Spleen (tissue), 11 donors: ENCODE results near the gene ERC2. TPM values are rescaled to one million over a fixed set of nuclear protein-coding genes. Genes with fewer than 3 reads are reported as not detected.

ENCODE experiments used
- DNase-seq: peaks from one replicate; pipeline ENCODE4 v3.0.0-alpha.2; 2020
- H3K27ac ChIP-seq, 8 donors: fragments of 200-600 bp; sonication (generic) in 7 of 8; 1 replicate in 4 of 8; 2 replicates in 4 of 8; pipeline versions ENCODE4 v1.5.0 to v1.8.0; 2016 to 2021; ENCODE audit warnings: inconsistent platforms in 4 of 8, mild to moderate bottlenecking in 4 of 8, moderate library complexity in 1 of 8
- H3K27me3 ChIP-seq, 7 donors: fragments of 200-600 bp; sonication (generic) in 6 of 7; replicated peaks in 1 of 7; 1 replicate in 4 of 7; 2 replicates in 3 of 7; pipeline versions ENCODE4 v1.5.0 to v1.8.0; 2016 to 2021; ENCODE audit warnings: inconsistent platforms in 3 of 7, mild to moderate bottlenecking in 1 of 7
- H3K36me3 ChIP-seq, 6 donors: fragments of 200-600 bp; sonication (generic) in 5 of 6; 1 replicate in 4 of 6; 2 replicates in 2 of 6; pipeline versions ENCODE4 v1.5.0 to v1.8.0; 2016 to 2021; ENCODE audit warnings: inconsistent platforms in 2 of 6
- H3K4me1 ChIP-seq, 6 donors: fragments of 200-600 bp; sonication (generic) in 5 of 6; 1 replicate in 3 of 6; 2 replicates in 3 of 6; pipeline versions ENCODE4 v1.5.0 to v1.8.0; 2016 to 2021; ENCODE audit warnings: inconsistent platforms in 3 of 6
- H3K4me3 ChIP-seq, 8 donors: fragments of 200-600 bp; sonication (generic) in 7 of 8; 1 replicate in 4 of 8; 2 replicates in 4 of 8; pipeline versions ENCODE4 v1.5.0 to v1.8.0; 2016 to 2021; ENCODE audit warnings: inconsistent platforms in 4 of 8, mild to moderate bottlenecking in 4 of 8, moderate library complexity in 2 of 8
- H3K9me3 ChIP-seq, 8 donors: fragments of 200-600 bp; sonication (generic) in 7 of 8; 1 replicate in 4 of 8; 2 replicates in 4 of 8; pipeline versions ENCODE4 v1.5.0 to v1.8.0; 2016 to 2021; ENCODE audit warnings: inconsistent platforms in 4 of 8
- CTCF ChIP-seq, 11 experiments: fragments of 200-600 bp in 7 of 11; fragments of 450-650 bp in 4 of 11; sonication (generic) in 4 of 11; IDR thresholded peaks in 8 of 11; conservative IDR thresholded peaks in 3 of 11; 1 replicate in 7 of 11; 2 replicates in 4 of 11; pipeline versions ENCODE4 v1.4.0 to v1.8.0; 2016 to 2021; ENCODE audit warnings: antibody characterized with exemption in 11 of 11, inconsistent platforms in 4 of 11, mild to moderate bottlenecking in 1 of 11
- POLR2A ChIP-seq, 3 donors: fragments of 450-650 bp; IDR thresholded peaks; one replicate each; pipeline ENCODE4 v1.5.1; 2017; ENCODE audit warnings: antibody characterized with exemption in 3 of 3, mild to moderate bottlenecking in 1 of 3
- POLR2AphosphoS5 ChIP-seq, 3 donors: sonication (generic); formaldehyde crosslinking; IDR thresholded peaks; one replicate each; pipeline ENCODE4 v1.5.1; 2017; ENCODE audit warnings: antibody characterized with exemption in 3 of 3
- WGBS, 5 donors: extraction: QIAGEN DNeasy Blood & Tissue Kit in 3 of 5; methylation state at CpG; one replicate each; pipeline versions ENCODE4 v1.1.5 to v1.1.7; 2013 to 2018; 5-methylcytosine and 5-hydroxymethylcytosine counted together
- intact Hi-C: fragments of 100-400 bp; cut with DNase I; formaldehyde crosslinking; loops from one replicate; pipeline ENCODE4 v1.15.0; 2023; ENCODE audit warnings: low total_unique reads
- polyA plus RNA-seq, 3 donors: library from polyadenylated mRNA; stranded (reverse); fragments of 200-250 nt; gene quantifications; one replicate each; pipeline ENCODE4 v1.2.1, GENCODE V29; 2013
- total RNA-seq, 7 donors: library from RNA; depleted of rRNA in 3 of 7; stranded (reverse); fragments of >200 nt in 3 of 7; fragmentation: NEBNext Ultra II Directional in 4 of 7; extraction: Animal tissue kit (Norgen Biotek cat#: 25700) in 4 of 7; gene quantifications; one replicate each; pipeline versions ENCODE4 v1.1.0 to v1.2.1, GENCODE V29; 2016 to 2021
- donor health status: healthy with polysubstance abuse.
- donor health status: DM: no; HTN: no; CAD: no; lungs with moderate emphysema.
- donor health status: DM: no; HTN: no; CAD: no.
- donor health status: Bipolar disorder and iron deficiency.
- donor health status: healthy.
- donor health status: DM: no; HTN: no; CAD: no.
- donor health status: DM: yes; HTN: yes; CAD: no.

Gene ERC2
- total and polyA plus RNA-seq, 10 donors, result 0.04 to 4.9 (median 0.39) TPM

GRCh38 chr3:56308471-56308870, 159.8 kb downstream of the ERC2 start:
- no peak for TF ChIP-seq CTCF (IDR thresholded peaks at IDR 0.05 in 8 of 11, conservative IDR thresholded peaks at IDR 0.05 in 3 of 11)
- no peak for TF ChIP-seq POLR2A (IDR thresholded peaks at IDR 0.05)
- H3K4me1 ChIP-seq, result no peaks in the 10 kb centered on the region
- H3K27ac ChIP-seq, result no peak overlapping the region
- no peaks in the 10 kb centered on the region for H3K27me3 ChIP-seq
- H3K4me3 ChIP-seq, result no peak overlapping the region
- intact Hi-C loops, result no loop called here
- no peaks in the 10 kb centered on the region for H3K36me3 ChIP-seq
- no peaks in the 10 kb centered on the region for H3K9me3 ChIP-seq
- DNase-seq, result no peak
- 64 to 75% (median 71%) methylated on average over 2 of the region's 2 CpGs for WGBS, 5 donors

GRCh38 chr3:56304069-56304468, 164.2 kb downstream of the ERC2 start:
- WGBS, 5 donors, result 60 to 89% (median 77%) methylated on average over 1 of the region's 1 CpG
- H3K4me1 ChIP-seq, result no peaks in the 10 kb centered on the region
- H3K27me3 ChIP-seq, result peaks cover 0 to 9% (median 0%) of the 10 kb centered on the region in 7 donors
- H3K9me3 ChIP-seq, result no peaks in the 10 kb centered on the region
- intact Hi-C loops, result no loop called here
- TF ChIP-seq POLR2A (IDR thresholded peaks at IDR 0.05) (no peak), POLR2AphosphoS5 (IDR thresholded peaks at IDR 0.05) (no peak), CTCF (IDR thresholded peaks at IDR 0.05 in 8 of 11, conservative IDR thresholded peaks at IDR 0.05 in 3 of 11) (no peak)
- no peaks in the 10 kb centered on the region for H3K36me3 ChIP-seq
- H3K4me3 ChIP-seq, result no peak overlapping the region
- no peak for DNase-seq
- H3K27ac ChIP-seq, result no peak overlapping the region

GRCh38 chr3:56303487-56303886, 164.8 kb downstream of the ERC2 start:
- peaks cover 0 to under 1% (median 0%) of the 10 kb centered on the region in 8 donors for H3K9me3 ChIP-seq
- H3K27ac ChIP-seq, result no peak overlapping the region
- TF ChIP-seq POLR2A (IDR thresholded peaks at IDR 0.05), result no peak
- peak in 7 of 11 experiments; percentile 14 to 46 (median 39) for TF ChIP-seq CTCF (IDR thresholded peaks at IDR 0.05 in 8 of 11, conservative IDR thresholded peaks at IDR 0.05 in 3 of 11)
- no peak for TF ChIP-seq POLR2AphosphoS5 (IDR thresholded peaks at IDR 0.05)
- H3K27me3 ChIP-seq, result peaks cover 0 to 9% (median 0%) of the 10 kb centered on the region in 7 donors
- intact Hi-C loops, result no loop called here
- WGBS, 5 donors, result 20 to 28% (median 26%) methylated on average over 5 of the region's 5 CpGs
- no peak overlapping the region for H3K4me3 ChIP-seq
- no peaks in the 10 kb centered on the region for H3K36me3 ChIP-seq
- no peak for DNase-seq
- no peaks in the 10 kb centered on the region for H3K4me1 ChIP-seq

GRCh38 chr3:56302417-56302816, 165.8 kb downstream of the ERC2 start:
- no peak for TF ChIP-seq POLR2A (IDR thresholded peaks at IDR 0.05)
- no peak for TF ChIP-seq POLR2AphosphoS5 (IDR thresholded peaks at IDR 0.05)
- TF ChIP-seq CTCF (IDR thresholded peaks at IDR 0.05 in 8 of 11, conservative IDR thresholded peaks at IDR 0.05 in 3 of 11), result no peak
- Histone ChIP-seq H3K27me3 (peaks cover 0 to 9% (median 0%) of the 10 kb centered on the region in 7 donors), H3K4me3 (no peak overlapping the region), H3K36me3 (no peaks in the 10 kb centered on the region), H3K27ac (no peak overlapping the region), H3K9me3 (peaks cover 0 to 6% (median 0%) of the 10 kb centered on the region in 8 donors), H3K4me1 (no peaks in the 10 kb centered on the region)
- DNase-seq, result no peak
- WGBS, 5 donors, result 64 to 82% (median 72%) methylated on average over 2 of the region's 2 CpGs
- intact Hi-C loops, result no loop called here
